ENCODE results near the gene COQ8A. TPM values are rescaled to one million over a fixed set of nuclear protein-coding genes. Genes with fewer than 3 reads are reported as not detected.

COQ8A gene
- total RNA-seq, 1 experiment from 2014 or later, result 35.3 TPM

DNA sequence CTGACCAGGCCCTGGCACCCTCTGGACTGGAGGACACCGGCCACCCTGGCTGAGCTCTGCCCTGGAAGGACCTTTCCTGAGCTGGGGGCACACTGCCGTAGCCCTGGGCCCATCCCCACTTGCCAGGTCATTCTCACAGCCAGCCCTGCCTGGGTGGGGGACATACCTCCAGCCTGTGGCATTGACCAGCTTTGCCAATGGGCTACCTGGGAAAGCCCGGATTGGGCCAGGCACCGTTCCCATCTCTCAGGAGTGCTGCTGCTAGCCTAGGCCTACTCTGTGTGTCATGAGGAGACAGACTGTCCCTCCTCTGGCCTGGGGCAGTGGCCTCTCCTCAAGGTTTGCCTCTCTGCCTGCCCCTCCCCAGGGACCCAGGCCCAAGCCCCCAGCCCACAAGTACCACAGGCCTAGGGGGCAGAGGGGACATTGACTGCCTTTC, 40.0 kb downstream of the COQ8A start:
- H3K9me3 ChIP-seq (ENCODE audit: control insufficient read depth in 1 of 2, insufficient read depth in 1 of 2, low read depth in 1 of 2, low read length in 2 of 2), result no peaks in the 10 kb centered on the region
- TF ChIP-seq CBX3 (IDR thresholded peaks at IDR 0.05; ENCODE audit: low read depth) (no peak), YY1 (IDR thresholded peaks at IDR 0.05; ENCODE audit: extremely low read depth, insufficient replicate concordance, low read depth, low read length) (no peak), ZNF274 (IDR thresholded peaks at IDR 0.05; ENCODE audit: low read depth, low read length) (no peak), EZH2 (IDR thresholded peaks at IDR 0.05) (no peak), RAD21 (IDR thresholded peaks at IDR 0.05; ENCODE audit: low read depth) (no peak), JUND (IDR thresholded peaks at IDR 0.05) (no peak), SP1 (IDR thresholded peaks at IDR 0.05; ENCODE audit: low read depth) (no peak), EZH2phosphoT487 (IDR thresholded peaks at IDR 0.05; ENCODE audit: borderline replicate concordance) (no peak), POLR2AphosphoS5 (IDR thresholded peaks at IDR 0.05; ENCODE audit: low read depth, low read length) (no peak), CEBPB (IDR thresholded peaks at IDR 0.05; ENCODE audit: low read depth) (no peak), EGR1 (IDR thresholded peaks at IDR 0.05; ENCODE audit: low read depth) (no peak), FOSL1 (IDR thresholded peaks at IDR 0.05; ENCODE audit: low read depth) (no peak), SRF (IDR thresholded peaks at IDR 0.05; ENCODE audit: low read depth) (no peak), ZFX (IDR thresholded peaks at IDR 0.05) (no peak)
- TF ChIP-seq, protein P1, sequence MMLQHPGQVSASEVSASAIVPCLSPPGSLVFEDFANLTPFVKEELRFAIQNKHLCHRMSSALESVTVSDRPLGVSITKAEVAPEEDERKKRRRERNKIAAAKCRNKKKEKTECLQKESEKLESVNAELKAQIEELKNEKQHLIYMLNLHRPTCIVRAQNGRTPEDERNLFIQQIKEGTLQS (IDR thresholded peaks at IDR 0.05), result no peak
- TF ChIP-seq, protein P2, sequence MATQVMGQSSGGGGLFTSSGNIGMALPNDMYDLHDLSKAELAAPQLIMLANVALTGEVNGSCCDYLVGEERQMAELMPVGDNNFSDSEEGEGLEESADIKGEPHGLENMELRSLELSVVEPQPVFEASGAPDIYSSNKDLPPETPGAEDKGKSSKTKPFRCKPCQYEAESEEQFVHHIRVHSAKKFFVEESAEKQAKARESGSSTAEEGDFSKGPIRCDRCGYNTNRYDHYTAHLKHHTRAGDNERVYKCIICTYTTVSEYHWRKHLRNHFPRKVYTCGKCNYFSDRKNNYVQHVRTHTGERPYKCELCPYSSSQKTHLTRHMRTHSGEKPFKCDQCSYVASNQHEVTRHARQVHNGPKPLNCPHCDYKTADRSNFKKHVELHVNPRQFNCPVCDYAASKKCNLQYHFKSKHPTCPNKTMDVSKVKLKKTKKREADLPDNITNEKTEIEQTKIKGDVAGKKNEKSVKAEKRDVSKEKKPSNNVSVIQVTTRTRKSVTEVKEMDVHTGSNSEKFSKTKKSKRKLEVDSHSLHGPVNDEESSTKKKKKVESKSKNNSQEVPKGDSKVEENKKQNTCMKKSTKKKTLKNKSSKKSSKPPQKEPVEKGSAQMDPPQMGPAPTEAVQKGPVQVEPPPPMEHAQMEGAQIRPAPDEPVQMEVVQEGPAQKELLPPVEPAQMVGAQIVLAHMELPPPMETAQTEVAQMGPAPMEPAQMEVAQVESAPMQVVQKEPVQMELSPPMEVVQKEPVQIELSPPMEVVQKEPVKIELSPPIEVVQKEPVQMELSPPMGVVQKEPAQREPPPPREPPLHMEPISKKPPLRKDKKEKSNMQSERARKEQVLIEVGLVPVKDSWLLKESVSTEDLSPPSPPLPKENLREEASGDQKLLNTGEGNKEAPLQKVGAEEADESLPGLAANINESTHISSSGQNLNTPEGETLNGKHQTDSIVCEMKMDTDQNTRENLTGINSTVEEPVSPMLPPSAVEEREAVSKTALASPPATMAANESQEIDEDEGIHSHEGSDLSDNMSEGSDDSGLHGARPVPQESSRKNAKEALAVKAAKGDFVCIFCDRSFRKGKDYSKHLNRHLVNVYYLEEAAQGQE (IDR thresholded peaks at IDR 0.05; ENCODE audit: low read depth), result no peak
- TF ChIP-seq, protein P3, sequence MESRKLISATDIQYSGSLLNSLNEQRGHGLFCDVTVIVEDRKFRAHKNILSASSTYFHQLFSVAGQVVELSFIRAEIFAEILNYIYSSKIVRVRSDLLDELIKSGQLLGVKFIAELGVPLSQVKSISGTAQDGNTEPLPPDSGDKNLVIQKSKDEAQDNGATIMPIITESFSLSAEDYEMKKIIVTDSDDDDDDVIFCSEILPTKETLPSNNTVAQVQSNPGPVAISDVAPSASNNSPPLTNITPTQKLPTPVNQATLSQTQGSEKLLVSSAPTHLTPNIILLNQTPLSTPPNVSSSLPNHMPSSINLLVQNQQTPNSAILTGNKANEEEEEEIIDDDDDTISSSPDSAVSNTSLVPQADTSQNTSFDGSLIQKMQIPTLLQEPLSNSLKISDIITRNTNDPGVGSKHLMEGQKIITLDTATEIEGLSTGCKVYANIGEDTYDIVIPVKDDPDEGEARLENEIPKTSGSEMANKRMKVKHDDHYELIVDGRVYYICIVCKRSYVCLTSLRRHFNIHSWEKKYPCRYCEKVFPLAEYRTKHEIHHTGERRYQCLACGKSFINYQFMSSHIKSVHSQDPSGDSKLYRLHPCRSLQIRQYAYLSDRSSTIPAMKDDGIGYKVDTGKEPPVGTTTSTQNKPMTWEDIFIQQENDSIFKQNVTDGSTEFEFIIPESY (IDR thresholded peaks at IDR 0.05; ENCODE audit: extremely low read depth, insufficient replicate concordance, low read length), result no peak
- DNase-seq (ENCODE audit: low read depth, low spot score) (no peak), ATAC-seq (no peak)
- ChIA-PET RAD21 (ENCODE audit: low non-redundant PET in 1 of 2, low total read pairs in 2 of 2, uncharacterized antibody in 2 of 2, unreplicated experiment in 2 of 2) (no interaction called here), POLR2A (no interaction called here), CTCF (no interaction called here)
- no TSS peak for BruUV-seq (replicated peaks)
- no peaks in the 10 kb centered on the region for H3K9me2 ChIP-seq (ENCODE audit: insufficient read depth)
- no peak overlapping the region for H3K4me2 ChIP-seq (ENCODE audit: low read length)
- intact Hi-C loops (cut with micrococcal nuclease), result no loop called here
- H3K27me3 ChIP-seq (ENCODE audit: insufficient read depth, low read length), result no peaks in the 10 kb centered on the region
- H3K27ac ChIP-seq (ENCODE audit: low read depth, low read length), result no peak overlapping the region
- H3K9ac ChIP-seq (ENCODE audit: low read length), result no peak overlapping the region
- H3K4me1 ChIP-seq (ENCODE audit: control insufficient read depth in 1 of 2, insufficient read depth in 2 of 2, low read length in 2 of 2), result no peaks in the 10 kb centered on the region
- no peaks in the 10 kb centered on the region for H3K79me2 ChIP-seq (ENCODE audit: insufficient read depth, low read length)
- H3K4me3 ChIP-seq (replicated peaks in 1 of 2; ENCODE audit: low read depth in 1 of 2, low read length in 2 of 2), result no peak overlapping the region
- no peak overlapping the region for H2AFZ ChIP-seq (ENCODE audit: low read depth, low read length, poor library complexity, severe bottlenecking)
- no peaks in the 10 kb centered on the region for H3K36me3 ChIP-seq (ENCODE audit: control insufficient read depth in 1 of 2, insufficient read depth in 2 of 2, low read length in 2 of 2)
- no peaks in the 10 kb centered on the region for H4K20me1 ChIP-seq (ENCODE audit: insufficient read depth)
